SH-SY5Y (cell line): ENCODE data around the gene STON2.

Experiments
- GATA2 ChIP-seq: IDR thresholded peaks from 2 replicates; pipeline ENCODE4 v1.6.1; 2011; ENCODE audit warnings: mild to moderate bottlenecking, low read depth, low read length
- GATA3 ChIP-seq: IDR thresholded peaks from 2 replicates; pipeline ENCODE4 v1.6.1; 2011; ENCODE audit warnings: low read depth, mild to moderate bottlenecking, low read length, moderate library complexity

- TF ChIP-seq GATA2 (no peak), GATA3 (no peak)
These were observed 119.9 kb downstream of the STON2 start for GRCh38 chr14:81280136-81280791.
